Middle frontal gyrus (tissue), 1 donor: ENCODE results near the gene BTF3.
"Not testable (repeated sequence)": the region's sequence is repeated elsewhere in the genome, so short reads cannot be mapped to it uniquely, and the experiment has no call there.

Experiments
- DNase-seq: peaks from one replicate; pipeline ENCODE4 v3.0.0-alpha.2; 2015; ENCODE audit warnings: low spot score; ENCODE audit errors: extremely low spot score

The BTF3 gene

DNA sequence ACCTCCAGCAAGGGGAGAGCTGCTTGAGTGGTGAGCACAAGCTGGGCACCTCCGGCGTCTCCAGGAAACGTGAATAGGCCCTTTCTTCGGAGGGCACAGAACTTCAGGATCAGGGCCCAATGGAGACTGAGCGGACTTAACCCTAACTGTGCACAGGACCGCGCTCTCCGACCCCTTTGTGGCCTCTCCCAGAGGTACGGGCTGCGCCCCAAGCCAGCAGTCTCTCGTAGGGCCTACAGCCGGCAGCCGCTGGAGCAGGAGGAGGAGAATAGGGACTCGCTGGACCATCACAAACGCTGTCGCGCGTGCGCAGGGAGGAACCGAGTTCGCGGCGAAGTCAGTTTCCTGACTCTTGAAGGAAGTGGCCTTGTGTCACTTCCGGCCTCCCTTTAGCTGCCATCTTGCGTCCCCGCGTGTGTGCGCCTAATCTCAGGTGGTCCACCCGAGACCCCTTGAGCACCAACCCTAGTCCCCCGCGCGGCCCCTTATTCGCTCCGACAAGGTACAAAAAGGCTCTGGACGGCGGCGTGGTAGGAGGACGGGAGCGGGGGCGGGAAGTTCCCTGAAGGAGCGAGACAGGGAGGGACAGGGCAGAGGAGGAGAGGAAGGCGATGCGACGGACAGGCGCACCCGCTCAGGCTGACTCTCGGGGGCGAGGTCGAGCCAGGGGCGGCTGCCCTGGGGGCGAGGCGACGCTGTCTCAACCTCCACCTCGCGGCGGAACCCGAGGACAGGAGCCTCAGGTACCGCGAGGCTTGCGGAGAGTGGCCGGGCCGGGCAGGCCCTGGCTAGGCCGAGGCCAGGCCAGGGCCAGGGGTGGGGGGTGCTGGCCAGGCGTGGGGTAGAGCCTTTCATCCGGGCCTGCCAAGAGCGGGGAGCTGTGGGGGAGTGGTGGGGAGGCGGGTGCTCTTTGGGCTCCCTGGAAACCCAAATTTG, at the start of gene BTF3:
Gene BTF3, plus strand, starts transcription at position 386 of the 936 bp plus-strand sequence. Its CDS starts 226 bp downstream, at position 612.
- DNase-seq: peak; percentile 97

DNA sequence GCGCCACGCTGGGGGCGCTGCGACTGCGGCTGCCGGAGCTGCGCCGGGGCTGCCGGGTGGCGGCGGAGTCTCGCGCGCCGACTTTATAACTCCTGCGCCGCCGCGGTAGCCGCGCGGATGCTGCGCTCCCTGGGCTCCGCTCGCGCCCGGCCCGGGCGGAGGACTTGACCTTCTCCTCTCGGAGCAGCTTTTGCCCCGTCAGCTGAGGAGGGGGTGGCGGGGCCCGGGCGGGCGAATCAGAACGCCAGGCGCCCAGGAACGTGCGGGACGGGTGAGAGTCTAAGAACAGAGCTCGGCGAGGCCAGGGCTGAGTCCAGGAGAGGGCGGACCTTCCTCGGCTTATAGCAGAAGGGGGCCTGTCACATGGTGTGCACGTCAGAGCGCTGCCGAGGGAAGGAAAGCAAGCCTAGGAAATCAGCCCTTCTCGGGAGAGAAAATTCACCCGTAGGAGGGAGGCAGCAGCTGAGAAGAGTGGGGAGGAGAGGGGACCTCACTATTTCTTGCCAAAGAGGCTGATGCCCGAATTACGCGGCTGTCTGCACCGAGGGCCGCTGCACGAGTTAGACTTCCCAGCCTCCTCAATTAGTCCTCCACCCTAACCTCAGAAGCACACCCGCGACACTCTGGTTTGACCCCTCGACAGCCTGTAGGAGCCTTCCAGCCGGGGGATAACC, 49.6 kb upstream of the BTF3 start, which contains the start of gene FOXD1:
Gene FOXD1, minus strand, starts transcription at position 315 of the 674 bp plus-strand sequence. CDS start 415 bp downstream, outside the sequence.
- DNase-seq: no peak

DNA sequence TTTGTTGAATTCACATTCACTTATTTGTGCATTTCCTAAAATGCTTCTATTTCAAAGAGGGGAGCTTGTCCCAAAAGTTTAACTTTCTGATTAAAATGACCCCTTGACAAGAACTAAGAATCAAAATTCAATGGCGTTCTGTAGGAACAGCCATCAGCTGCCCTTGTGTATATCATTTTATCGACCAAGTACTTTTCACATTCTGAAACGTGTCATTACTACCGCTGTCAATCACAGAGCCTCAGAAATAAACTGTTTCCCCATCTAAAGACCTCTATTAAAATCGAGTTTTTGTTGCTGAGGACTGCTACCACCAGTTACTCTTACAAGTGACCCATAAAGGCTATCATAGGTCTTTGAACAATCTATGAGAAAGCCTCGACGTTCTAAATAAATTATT, 48.1 kb upstream of the BTF3 start:
- DNase-seq: no peak

DNA sequence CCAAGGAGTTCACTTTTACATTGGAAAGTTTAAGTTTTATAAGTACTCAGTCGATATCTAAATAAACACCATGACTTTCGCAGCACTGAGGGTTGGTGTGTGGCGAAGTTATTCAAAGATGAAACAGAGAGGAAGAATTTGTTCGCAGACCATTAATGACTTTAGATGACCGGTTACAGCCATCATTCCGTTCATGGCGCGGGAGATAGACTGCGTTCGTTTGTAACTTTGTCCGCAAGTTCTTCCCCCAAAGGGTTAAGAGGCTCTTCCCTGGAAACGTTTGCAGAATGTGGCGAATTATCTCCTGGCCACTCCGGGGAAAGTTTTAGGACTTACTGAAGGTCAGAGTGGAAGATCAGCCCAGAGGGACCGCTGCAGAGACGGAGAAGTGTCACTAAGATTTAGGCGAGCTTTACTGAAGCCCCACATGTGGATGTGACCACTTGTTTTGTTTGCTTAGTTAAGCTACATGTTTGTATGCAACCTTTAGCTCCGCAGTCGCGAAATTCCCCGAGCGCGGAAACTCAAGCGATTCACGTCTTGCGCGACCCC, 47.5 kb upstream of the BTF3 start:
- DNase-seq: no peak

DNA sequence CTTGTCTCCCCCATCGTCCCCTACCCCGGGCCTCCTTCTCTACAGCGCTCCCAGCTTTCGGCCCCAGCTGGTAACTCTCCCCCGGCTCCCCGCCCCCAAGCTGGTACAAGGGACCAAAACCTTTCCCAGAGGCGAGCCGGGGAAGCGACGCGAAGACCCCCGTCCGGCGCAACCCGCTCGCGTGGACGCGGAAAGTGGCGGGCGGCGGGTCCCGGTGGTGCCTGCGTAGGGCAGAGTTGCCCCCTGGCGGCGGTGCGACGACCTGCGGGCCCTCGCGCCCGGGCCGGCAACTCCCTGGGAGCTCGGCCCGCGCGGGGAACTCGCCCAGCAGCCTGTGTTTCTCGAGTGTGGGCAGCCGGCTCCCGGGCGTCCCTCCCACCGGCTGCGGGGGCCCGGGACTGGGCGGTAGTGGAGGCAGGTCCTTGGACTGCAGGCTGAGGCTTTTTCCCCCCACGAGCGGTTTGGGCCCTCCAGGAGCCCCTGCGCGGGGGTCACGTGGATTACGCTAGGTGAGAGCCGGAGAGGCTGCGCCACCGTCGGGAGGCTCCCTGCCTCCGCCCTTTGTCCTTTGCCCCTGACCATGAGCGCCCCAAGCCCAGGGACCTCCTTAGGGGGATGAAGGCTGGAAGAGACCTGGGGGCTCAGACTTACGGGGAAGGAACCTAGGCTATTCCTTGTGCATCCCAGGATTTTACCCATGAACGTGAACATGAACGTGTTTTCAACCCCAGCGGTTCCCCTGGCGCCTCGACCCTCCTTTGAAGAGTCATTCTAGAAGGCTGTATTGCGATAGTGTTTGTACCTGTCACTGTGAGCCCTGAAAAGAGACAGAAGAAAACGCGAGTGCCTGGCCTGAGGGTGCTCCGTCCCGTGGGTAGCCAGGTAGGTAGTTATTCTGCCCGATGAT, 46.8 kb upstream of the BTF3 start:
- DNase-seq: no peak

DNA sequence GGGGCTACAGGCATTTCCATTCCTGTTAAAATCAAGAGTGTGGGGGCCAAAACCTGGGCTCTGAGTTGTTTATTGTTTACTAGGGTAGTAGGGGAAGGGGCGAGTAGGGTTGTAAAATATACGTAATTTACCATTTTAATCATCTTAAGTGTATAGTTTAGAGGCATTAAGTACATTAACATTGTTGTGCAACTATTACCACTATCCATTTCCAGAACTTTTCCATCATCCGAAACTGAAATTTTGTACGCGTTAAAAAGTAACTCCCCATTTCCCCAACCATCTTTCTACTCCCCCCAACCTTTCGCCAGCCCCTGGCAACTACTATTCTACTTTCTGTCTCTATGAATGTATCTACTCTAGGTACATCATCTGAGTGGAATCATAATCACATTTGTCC, 46.0 kb upstream of the BTF3 start:
- DNase-seq: no peak

DNA sequence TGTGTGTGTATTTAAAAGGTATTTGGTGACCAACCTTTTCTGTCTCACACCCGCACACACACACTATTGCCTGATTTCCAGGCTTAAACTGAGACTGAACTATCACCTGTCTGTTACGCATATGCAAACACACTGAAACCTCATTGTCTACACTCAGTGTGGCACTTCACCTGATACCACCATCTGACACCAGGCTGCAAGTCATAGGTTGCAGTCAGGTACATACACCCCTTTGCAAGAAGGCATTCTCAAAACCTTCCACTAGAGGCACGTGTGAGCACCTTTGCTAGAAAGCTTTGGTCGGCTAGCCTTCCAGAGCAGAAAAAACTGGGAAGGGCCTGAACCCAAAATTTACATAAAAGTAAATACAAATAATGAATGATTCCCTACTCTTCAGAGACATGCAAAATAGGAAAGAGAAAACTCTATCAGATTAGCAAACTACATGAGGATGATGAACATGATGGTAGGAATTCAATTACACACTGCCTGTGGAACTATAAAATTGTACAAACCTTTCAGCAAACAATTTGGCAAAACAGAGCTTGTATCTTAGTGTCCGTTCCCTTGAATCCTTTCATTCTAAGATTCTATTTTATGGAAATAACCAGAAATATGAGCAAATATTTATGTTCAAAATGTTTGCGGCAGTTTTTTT, 43.7 kb upstream of the BTF3 start:
- DNase-seq: no peak

DNA sequence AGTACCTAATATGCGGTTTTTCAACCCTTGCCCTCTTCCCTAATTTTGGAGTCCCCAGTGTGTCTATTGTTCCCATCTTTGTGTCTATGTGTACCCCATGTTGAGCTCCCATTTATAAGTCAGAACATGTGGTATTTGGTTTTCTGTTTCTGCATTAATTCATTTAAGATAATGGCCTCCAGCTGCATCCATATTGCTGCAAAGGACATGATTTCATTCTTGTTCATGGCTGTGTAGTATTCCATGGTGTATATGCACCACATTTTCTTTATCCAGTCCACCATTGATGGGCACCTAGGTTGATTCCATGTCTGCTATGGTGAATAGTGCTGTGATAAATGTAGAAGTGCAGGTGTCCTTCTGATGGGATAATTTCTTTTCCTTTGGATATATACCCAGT, 41.8 kb upstream of the BTF3 start:
- not testable (repeated sequence) for DNase-seq

DNA sequence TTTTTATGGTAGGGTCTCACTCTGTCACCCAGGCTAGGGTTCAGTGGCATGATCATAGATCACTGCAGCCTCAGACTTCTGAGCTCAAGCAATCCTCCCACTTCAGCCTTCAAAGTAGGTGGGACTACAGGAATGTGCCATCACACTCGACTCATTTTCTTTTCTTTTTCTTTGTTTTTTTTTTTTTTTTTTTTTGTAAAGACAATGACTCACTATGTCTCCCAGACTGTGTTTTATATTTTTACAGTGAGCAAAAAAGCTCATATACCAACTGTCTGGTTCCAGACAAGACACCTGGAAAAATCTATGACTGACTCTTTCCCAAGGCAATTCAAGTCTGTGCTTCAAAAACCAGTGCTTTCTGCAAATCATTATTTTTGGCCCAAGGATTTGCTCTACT, 38.9 kb upstream of the BTF3 start:
- DNase-seq: no peak

DNA sequence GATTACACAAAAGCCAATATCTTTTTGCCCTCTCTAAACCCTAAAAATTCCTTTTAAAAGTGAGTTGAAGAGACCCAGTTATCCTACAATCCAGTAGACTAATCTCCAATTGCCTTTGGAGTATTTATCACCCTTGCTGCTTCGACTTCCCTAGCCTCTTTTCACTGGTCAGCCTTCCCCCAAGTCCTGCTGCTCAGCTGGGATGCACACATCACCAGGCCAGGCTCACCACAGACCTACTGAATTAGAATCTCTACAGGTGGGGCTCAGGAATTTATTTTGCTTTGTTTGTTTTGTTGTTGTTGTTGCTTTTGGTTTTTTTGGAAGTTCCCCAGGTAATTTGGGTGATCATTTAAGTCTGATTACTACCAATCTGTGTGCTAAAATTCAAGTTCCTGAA, 38.1 kb upstream of the BTF3 start:
- no peak for DNase-seq

DNA sequence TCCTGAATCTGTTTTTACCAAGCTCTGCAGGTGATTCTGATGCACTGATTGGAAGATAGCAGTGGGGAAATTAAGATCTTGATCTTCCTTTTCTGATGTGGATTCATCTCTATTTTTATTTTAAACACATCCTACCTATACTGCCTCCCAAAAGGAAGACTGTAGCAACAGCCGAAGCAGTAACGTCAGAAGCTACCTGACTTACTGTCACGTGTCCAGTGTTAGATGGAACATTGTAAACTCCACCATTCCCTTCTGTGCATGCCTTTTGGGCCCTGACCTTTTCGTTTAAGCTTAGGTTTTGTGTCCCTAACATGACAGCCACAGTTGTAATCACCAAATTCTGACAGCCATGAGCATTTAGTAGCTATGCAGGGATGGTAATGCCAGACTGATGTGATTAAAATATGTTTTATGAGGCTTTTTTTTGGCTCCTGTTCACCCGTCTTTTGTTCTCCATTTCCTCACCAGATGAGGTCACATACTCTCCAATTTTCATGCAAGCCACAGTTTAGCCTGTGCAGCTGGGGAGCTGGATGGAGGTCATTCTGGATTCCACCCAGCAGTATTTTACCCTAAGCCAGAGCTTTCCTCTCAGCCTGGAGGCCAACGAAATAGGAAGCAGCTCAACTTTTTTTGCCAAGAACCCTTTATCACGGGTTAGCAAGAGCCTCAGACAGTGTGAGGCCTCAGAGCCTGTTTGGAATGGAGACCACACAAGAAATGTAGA, 34.1 kb upstream of the BTF3 start:
- no peak for DNase-seq

DNA sequence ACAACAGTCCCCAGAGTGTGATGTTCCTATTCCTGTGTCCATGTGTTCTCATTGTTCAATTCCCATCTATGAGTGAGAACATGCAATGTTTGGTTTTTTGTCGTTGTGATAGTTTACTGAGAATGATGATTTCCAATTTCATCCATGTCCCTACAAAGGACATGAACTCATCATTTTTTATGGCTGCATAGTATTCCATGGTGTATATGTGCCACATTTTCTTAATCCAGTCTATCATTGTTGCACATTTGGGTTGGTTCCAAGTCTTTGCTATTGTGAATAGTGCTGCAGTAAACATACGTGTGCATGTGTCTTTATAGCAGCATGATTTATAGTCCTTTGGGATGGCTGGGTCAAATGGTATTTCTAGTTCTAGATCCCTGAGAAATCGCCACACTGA, 29.6 kb upstream of the BTF3 start:
- not testable (repeated sequence) for DNase-seq

DNA sequence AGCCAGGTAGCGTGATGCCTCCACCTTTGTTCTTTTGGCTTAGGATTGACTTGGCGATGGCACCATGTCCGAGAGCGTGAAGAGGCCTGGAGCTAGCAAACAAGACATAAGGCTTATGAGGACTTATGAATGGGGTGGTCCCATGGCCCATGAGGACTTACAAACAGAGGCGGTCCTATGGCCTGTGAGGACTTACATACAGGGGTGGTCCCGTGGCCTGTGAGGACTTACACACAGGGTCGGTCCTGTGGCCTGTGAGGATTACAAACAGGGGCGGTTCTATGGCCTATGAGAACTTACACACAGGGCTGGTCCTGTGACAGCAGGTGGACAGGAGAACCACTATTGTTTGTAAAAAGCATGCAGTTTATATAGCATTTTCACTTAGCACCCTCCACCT, 28.4 kb upstream of the BTF3 start:
- no peak for DNase-seq

DNA sequence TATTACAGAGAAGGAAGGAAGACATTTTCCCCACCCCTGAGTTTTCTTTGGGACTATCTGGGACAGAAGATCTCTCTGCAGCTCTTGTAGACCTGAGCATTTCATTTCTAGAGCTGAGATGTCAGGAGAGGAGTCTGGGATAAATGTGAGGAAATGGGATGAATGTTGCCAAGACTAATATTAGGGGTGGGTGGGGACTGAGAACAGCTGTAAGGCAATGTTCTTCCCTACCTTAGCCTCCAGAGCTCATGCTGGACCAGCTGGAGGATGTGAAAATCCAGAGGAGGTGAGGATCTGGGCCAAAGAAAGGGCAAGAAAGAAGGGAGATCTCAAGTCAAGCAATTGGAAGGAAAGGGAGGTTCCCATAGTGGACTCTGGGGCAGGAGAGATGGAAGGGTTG, 26.6 kb upstream of the BTF3 start:
- no peak for DNase-seq

DNA sequence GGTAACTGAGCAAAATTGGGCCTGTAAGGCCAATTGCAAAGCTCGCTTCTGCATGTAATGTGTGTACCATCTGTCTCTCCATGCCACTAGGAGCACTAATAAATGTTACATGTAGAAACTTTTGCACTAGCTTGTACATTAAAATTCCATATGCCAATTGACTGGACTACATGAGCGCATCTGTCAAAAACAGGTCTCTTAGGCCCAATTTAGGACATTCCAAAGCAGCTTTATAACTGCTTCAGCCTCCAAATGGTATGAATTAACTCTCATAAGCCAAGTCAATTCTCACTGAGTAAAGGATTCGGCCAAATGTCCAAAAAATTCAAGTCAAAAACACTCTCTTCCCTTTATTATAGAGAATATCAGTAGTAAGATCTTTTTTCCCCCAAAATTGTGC, 26.1 kb upstream of the BTF3 start:
- DNase-seq: no peak

DNA sequence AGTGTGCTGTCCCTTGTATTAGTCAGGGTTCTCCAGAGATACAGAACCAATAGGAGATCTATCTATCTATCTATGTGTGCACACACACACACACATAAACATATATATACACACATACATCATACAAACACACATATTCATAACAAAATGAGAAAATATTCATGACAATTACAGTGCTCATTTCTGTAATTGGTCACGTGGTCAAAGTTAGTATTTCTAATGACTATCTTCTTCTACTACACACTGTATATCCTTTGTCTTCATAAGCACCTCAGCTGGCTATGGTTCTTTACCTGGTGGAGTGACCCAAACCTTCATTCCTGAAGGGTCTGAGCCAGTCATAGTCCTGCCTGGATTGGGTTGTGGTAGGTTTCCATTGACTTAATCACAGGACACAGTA, 17.7 kb upstream of the BTF3 start:
- no peak for DNase-seq

DNA sequence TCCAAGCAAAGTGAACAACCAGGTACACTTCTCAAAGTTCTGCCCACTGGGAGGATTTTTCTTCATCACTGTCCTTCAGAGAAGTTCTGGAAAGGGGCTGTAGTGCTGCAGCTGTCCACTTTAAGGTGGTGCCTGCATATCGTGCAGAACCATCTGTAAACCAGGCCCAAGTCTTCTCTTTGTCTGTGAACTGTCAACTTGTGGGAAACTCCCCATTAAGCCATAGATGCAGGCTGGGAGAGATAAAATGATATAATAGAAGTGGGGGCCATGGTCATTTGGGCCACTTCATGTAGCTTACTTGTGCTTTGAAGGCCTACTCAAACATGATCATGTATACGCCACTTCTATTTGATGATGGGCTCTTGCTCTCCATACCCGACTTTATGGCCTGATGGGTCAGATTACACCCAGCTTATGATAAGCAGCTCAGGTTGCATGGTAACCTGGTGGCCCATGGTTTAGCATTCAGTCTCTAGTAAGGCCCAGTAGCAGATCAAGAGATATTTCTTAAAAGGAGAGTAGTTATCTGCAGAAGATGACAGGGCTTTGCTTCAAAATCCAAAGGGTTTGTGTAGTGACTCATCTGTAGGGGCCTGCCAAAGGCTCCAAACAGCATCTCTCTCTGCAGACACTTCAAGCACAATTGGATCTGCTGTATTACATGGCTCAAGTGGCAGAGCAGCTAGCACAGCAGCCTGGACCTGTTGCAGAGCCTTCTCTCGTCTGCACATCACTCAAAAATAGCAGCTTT, 15.7 kb upstream of the BTF3 start:
- DNase-seq: no peak

DNA sequence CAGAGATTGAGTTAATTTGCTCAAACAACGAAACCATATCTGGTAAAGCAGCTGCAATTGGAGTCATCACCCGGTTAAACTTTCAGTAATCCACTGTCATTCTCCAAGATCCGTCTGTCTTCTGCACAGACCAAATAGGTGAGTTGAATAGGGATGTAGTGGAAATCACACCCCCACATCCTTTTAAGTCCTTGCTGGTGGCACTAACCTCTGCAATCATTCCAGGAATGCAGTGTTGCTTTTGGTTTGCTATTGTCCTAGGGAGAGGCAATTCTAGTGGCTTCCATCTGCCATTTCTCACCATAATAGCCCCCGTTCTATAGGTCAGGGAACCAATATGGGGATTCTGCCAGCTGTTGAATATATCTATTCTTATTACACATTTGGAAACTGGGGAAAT, 14.6 kb upstream of the BTF3 start:
- DNase-seq: no peak

DNA sequence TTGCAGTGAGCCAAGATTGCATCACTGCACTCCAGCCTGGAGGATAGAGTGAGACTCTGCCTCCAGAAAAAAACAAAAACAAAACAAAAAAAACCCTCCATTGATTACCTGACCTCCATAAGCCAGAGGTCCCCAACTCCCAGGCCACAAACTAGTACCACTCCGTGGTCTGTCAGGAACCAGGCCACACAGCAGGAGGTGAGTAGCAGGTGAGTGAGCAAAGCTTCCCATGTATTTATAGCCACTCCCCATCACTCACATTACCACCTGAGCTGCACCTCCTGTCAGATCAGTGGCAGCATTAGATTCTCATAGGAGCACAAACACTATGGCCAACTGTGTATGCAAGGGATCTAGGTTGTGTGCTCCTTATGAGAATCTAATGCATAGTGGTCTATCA, 13.7 kb upstream of the BTF3 start:
- DNase-seq: no peak
